Measurements from ENCODE around the gene MEGF6.

GRCh38 chr1:3651930-3652547, 40.7 kb upstream of the MEGF6 start, which contains the start of gene TP73:
- TF ChIP-seq CTCF (IDR thresholded peaks at IDR 0.05) (no peak), EZH2 (IDR thresholded peaks at IDR 0.05; ENCODE audit: borderline replicate concordance, insufficient read depth, low read depth, low read length, poor library complexity, severe bottlenecking) (no peak)
